GM12878 (cell line): ENCODE results near the gene C17orf113. TPM values are rescaled to one million over a fixed set of nuclear protein-coding genes. Genes with fewer than 3 reads are reported as not detected.

Experiments used
- CBFB ChIP-seq: IDR thresholded peaks from 2 replicates; pipeline ENCODE4 v1.6.1; 2016; ENCODE audit warnings: antibody characterized with exemption, low read depth
- CBX5 ChIP-seq: sonication (generic); IDR thresholded peaks from 2 replicates; pipeline ENCODE4 v1.6.1; 2016; ENCODE audit warnings: low read depth, moderate library complexity, mild to moderate bottlenecking, inconsistent platforms
- MEF2B ChIP-seq: fragments of 450-650 bp; IDR thresholded peaks from 2 replicates; pipeline ENCODE4 v1.6.1; 2018; ENCODE audit warnings: mild to moderate bottlenecking, moderate library complexity; ENCODE audit not compliant: partially characterized antibody, poor library complexity, severe bottlenecking
- RB1 ChIP-seq: fragments of 450-650 bp; formaldehyde crosslinking; IDR thresholded peaks from 2 replicates; pipeline ENCODE4 v1.6.1; 2017; ENCODE audit warnings: mild to moderate bottlenecking, borderline replicate concordance
- RELA ChIP-seq: fragments of 450-650 bp; IDR thresholded peaks from 2 replicates; pipeline ENCODE4 v1.8.0; 2014; ENCODE audit warnings: borderline replicate concordance; ENCODE audit not compliant: partially characterized antibody
- STAT3 ChIP-seq: IDR thresholded peaks from 2 replicates; pipeline ENCODE4 v1.6.1; 2011; ENCODE audit warnings: low read depth, low read length, improper control_type of control experiment
- SUZ12 ChIP-seq: fragments of 200-600 bp; sonication (generic); IDR thresholded peaks from one replicate; pipeline ENCODE4 v1.6.1; 2018; ENCODE audit warnings: antibody characterized with exemption, mild to moderate bottlenecking; ENCODE audit not compliant: unreplicated experiment
- polyA plus RNA-seq, 11 experiments: library from polyadenylated mRNA; depleted of rRNA in 4 of 11; unstranded in 6 of 11; stranded (reverse) in 5 of 11; fragments of >200 nt; fragmentation: Nextera tagmentation in 4 of 11; fragmentation: Illumina TruSeq in 1 of 11; extraction: Ambion mirVana in 4 of 11; extraction: Trizol in 1 of 11; gene quantifications; 1 replicate in 1 of 11; 2 replicates in 10 of 11; pipeline versions ENCODE4 v1.2.1 to v1.2.3, GENCODE V29; 2011 to 2016; ENCODE audit warnings: inconsistent platforms in 2 of 11, missing spikeins in 2 of 11, low read depth in 1 of 11
- total RNA-seq, 4 experiments: library from RNA; depleted of rRNA in 3 of 4; stranded (reverse); fragments of >200 nt in 3 of 4; fragmentation: Illumina TruSeq in 1 of 4; extraction: Trizol in 1 of 4; gene quantifications; 2 replicates each; pipeline versions ENCODE4 v1.2.1 to v1.2.3, GENCODE V29; 2013 to 2021
- TF ChIP-seq, protein P1 (sequence below): fragments of 450-650 bp; IDR thresholded peaks from 2 replicates; pipeline ENCODE4 v1.6.1; 2017; ENCODE audit warnings: mild to moderate bottlenecking, moderate library complexity
- TF ChIP-seq, protein P2 (sequence below): fragments of 450-650 bp; IDR thresholded peaks from 2 replicates; pipeline ENCODE4 v1.6.1; 2018; ENCODE audit warnings: borderline replicate concordance, mild to moderate bottlenecking; ENCODE audit not compliant: partially characterized antibody
- TF ChIP-seq, protein P3 (sequence below): fragments of 450-650 bp; formaldehyde crosslinking; IDR thresholded peaks from 2 replicates; pipeline ENCODE4 v1.5.0; 2022; ENCODE audit warnings: mild to moderate bottlenecking, missing genetic modification characterization
- TF ChIP-seq, protein P4 (sequence below): fragments of 450-650 bp; IDR thresholded peaks from 2 replicates; pipeline ENCODE4 v1.6.1; 2017; ENCODE audit warnings: borderline replicate concordance
- TF ChIP-seq, protein P5 (sequence below): IDR thresholded peaks from 2 replicates; pipeline ENCODE4 v1.6.1; 2012; ENCODE audit warnings: low read depth, low read length, improper control_type of control experiment

Gene C17orf113
- total and polyA plus RNA-seq, 10 of the 15 experiments (the other 5 are each of a cell fraction or from before 2014, with no cell fraction given), result 0.03 to 0.17 (median 0.08) TPM; not detected in 3

DNA sequence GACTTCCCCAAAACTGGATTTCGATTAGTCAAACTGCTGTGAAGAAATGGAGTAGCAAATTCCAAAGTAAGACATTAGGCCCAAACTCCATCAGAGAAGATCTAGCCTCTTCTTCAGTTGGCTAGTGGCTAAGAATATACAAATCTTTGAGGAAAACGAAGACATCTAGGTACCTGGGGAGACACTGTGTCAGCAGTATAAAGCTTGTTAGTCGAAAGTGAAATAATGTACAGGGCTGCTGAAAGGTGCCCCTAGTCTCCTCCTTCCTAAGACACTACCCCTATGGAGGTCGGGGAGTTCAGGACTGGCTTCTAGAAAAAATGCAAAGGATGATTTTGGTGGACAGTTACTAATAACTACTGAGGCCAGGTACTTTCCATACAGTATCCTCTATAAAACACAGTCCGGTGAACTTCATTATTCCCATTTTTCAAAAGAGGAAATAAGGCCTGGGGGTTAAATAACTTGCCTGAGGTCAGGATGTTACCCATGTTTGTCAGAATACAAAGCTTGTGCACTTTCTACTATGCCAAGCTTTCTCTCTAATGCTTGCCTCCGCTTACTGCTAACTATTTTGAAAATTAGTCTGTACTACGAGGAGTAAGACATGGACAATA, 48.1 kb downstream of the C17orf113 start (continued):
- TF ChIP-seq, protein P1, sequence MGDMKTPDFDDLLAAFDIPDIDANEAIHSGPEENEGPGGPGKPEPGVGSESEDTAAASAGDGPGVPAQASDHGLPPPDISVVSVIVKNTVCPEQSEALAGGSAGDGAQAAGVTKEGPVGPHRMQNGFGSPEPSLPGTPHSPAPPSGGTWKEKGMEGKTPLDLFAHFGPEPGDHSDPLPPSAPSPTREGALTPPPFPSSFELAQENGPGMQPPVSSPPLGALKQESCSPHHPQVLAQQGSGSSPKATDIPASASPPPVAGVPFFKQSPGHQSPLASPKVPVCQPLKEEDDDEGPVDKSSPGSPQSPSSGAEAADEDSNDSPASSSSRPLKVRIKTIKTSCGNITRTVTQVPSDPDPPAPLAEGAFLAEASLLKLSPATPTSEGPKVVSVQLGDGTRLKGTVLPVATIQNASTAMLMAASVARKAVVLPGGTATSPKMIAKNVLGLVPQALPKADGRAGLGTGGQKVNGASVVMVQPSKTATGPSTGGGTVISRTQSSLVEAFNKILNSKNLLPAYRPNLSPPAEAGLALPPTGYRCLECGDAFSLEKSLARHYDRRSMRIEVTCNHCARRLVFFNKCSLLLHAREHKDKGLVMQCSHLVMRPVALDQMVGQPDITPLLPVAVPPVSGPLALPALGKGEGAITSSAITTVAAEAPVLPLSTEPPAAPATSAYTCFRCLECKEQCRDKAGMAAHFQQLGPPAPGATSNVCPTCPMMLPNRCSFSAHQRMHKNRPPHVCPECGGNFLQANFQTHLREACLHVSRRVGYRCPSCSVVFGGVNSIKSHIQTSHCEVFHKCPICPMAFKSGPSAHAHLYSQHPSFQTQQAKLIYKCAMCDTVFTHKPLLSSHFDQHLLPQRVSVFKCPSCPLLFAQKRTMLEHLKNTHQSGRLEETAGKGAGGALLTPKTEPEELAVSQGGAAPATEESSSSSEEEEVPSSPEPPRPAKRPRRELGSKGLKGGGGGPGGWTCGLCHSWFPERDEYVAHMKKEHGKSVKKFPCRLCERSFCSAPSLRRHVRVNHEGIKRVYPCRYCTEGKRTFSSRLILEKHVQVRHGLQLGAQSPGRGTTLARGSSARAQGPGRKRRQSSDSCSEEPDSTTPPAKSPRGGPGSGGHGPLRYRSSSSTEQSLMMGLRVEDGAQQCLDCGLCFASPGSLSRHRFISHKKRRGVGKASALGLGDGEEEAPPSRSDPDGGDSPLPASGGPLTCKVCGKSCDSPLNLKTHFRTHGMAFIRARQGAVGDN, result no peak
- no peak for TF ChIP-seq CBFB
- TF ChIP-seq, protein P2, sequence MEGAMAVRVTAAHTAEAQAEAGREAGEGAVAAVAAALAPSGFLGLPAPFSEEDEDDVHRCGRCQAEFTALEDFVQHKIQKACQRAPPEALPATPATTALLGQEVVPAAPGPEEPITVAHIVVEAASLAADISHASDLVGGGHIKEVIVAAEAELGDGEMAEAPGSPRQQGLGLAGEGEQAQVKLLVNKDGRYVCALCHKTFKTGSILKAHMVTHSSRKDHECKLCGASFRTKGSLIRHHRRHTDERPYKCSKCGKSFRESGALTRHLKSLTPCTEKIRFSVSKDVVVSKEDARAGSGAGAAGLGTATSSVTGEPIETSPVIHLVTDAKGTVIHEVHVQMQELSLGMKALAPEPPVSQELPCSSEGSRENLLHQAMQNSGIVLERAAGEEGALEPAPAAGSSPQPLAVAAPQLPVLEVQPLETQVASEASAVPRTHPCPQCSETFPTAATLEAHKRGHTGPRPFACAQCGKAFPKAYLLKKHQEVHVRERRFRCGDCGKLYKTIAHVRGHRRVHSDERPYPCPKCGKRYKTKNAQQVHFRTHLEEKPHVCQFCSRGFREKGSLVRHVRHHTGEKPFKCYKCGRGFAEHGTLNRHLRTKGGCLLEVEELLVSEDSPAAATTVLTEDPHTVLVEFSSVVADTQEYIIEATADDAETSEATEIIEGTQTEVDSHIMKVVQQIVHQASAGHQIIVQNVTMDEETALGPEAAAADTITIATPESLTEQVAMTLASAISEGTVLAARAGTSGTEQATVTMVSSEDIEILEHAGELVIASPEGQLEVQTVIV, result no peak
- no peak for TF ChIP-seq RELA
- TF ChIP-seq, protein P3, sequence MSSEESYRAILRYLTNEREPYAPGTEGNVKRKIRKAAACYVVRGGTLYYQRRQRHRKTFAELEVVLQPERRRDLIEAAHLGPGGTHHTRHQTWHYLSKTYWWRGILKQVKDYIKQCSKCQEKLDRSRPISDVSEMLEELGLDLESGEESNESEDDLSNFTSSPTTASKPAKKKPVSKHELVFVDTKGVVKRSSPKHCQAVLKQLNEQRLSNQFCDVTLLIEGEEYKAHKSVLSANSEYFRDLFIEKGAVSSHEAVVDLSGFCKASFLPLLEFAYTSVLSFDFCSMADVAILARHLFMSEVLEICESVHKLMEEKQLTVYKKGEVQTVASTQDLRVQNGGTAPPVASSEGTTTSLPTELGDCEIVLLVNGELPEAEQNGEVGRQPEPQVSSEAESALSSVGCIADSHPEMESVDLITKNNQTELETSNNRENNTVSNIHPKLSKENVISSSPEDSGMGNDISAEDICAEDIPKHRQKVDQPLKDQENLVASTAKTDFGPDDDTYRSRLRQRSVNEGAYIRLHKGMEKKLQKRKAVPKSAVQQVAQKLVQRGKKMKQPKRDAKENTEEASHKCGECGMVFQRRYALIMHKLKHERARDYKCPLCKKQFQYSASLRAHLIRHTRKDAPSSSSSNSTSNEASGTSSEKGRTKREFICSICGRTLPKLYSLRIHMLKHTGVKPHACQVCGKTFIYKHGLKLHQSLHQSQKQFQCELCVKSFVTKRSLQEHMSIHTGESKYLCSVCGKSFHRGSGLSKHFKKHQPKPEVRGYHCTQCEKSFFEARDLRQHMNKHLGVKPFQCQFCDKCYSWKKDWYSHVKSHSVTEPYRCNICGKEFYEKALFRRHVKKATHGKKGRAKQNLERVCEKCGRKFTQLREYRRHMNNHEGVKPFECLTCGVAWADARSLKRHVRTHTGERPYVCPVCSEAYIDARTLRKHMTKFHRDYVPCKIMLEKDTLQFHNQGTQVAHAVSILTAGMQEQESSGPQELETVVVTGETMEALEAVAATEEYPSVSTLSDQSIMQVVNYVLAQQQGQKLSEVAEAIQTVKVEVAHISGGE (CRISPR knock-in tag), result no peak
- TF ChIP-seq SUZ12, result no peak
- TF ChIP-seq, protein P4, sequence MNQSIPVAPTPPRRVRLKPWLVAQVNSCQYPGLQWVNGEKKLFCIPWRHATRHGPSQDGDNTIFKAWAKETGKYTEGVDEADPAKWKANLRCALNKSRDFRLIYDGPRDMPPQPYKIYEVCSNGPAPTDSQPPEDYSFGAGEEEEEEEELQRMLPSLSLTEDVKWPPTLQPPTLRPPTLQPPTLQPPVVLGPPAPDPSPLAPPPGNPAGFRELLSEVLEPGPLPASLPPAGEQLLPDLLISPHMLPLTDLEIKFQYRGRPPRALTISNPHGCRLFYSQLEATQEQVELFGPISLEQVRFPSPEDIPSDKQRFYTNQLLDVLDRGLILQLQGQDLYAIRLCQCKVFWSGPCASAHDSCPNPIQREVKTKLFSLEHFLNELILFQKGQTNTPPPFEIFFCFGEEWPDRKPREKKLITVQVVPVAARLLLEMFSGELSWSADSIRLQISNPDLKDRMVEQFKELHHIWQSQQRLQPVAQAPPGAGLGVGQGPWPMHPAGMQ, result no peak
- no peak for TF ChIP-seq STAT3
- no peak for TF ChIP-seq RB1
- TF ChIP-seq, protein P5, sequence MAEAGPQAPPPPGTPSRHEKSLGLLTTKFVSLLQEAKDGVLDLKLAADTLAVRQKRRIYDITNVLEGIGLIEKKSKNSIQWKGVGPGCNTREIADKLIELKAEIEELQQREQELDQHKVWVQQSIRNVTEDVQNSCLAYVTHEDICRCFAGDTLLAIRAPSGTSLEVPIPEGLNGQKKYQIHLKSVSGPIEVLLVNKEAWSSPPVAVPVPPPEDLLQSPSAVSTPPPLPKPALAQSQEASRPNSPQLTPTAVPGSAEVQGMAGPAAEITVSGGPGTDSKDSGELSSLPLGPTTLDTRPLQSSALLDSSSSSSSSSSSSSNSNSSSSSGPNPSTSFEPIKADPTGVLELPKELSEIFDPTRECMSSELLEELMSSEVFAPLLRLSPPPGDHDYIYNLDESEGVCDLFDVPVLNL, result no peak
- no peak for TF ChIP-seq MEF2B
- TF ChIP-seq CBX5, result no peak
